ENCODE data around the gene NSUN6.

- TF ChIP-seq EZH2phosphoT487 (IDR thresholded peaks at IDR 0.05; ENCODE audit: insufficient read depth, low read depth) (no peak), EZH2 (IDR thresholded peaks at IDR 0.05; ENCODE audit: insufficient read depth, poor library complexity, severe bottlenecking) (no peak)
These were observed 99.9 kb downstream of the NSUN6 start for GRCh38 chr10:18551473-18551872.
